H9 (cell line): Measurements from ENCODE around the gene JCHAIN. TPM values are rescaled to one million over a fixed set of nuclear protein-coding genes. Genes with fewer than 3 reads are reported as not detected.

Experiments
- DNase-seq: peaks from one replicate; pipeline ENCODE4 v3.0.0-alpha.2; 2017
- H2AFZ ChIP-seq: one replicate; pipeline ENCODE4 v1.6.1; 2013; ENCODE audit warnings: mild to moderate bottlenecking, low read length, control low read depth, moderate library complexity
- H2AK5ac ChIP-seq: 2 replicates; pipeline ENCODE4 v1.6.1; 2013; ENCODE audit warnings: low read length, control low read depth, mixed read lengths; ENCODE audit not compliant: insufficient read length
- H2BK120ac ChIP-seq: one replicate; pipeline ENCODE4 v1.6.1; 2013; ENCODE audit warnings: low read depth, mild to moderate bottlenecking, low read length, control low read depth, inconsistent platforms; ENCODE audit not compliant: poor library complexity, severe bottlenecking
- H2BK12ac ChIP-seq: 2 replicates; pipeline ENCODE4 v1.6.1; 2013; ENCODE audit warnings: low read length, control low read depth, mixed read lengths, low read depth; ENCODE audit not compliant: insufficient read length
- H2BK15ac ChIP-seq: 2 replicates; pipeline ENCODE4 v1.6.1; 2013; ENCODE audit warnings: low read depth, low read length, control low read depth
- H2BK20ac ChIP-seq: one replicate; pipeline ENCODE4 v1.6.1; 2013; ENCODE audit warnings: low read depth, mild to moderate bottlenecking, low read length, control low read depth, inconsistent platforms; ENCODE audit not compliant: poor library complexity, severe bottlenecking
- H2BK5ac ChIP-seq: 2 replicates; pipeline ENCODE4 v1.6.1; 2013; ENCODE audit warnings: low read length, control low read depth, mixed read lengths; ENCODE audit not compliant: insufficient read length
- H3K14ac ChIP-seq: 2 replicates; pipeline ENCODE4 v1.6.1; 2013; ENCODE audit warnings: low read length, control low read depth; ENCODE audit not compliant: insufficient read depth
- H3K18ac ChIP-seq: 2 replicates; pipeline ENCODE4 v1.6.1; 2013; ENCODE audit warnings: low read depth, mild to moderate bottlenecking, mixed read lengths, low read length, control low read depth; ENCODE audit not compliant: insufficient read length
- H3K23ac ChIP-seq: 2 replicates; pipeline ENCODE4 v1.6.1; 2013; ENCODE audit warnings: low read length, control low read depth, mixed read lengths, low read depth; ENCODE audit not compliant: insufficient read length
- H3K23me2 ChIP-seq: 2 replicates; pipeline ENCODE4 v1.6.1; 2013; ENCODE audit warnings: low read depth, mild to moderate bottlenecking, mixed read lengths, low read length, control low read depth; ENCODE audit not compliant: insufficient read length, poor library complexity, severe bottlenecking
- H3K27ac ChIP-seq: 2 replicates; pipeline ENCODE4 v1.5.1; 2013; ENCODE audit warnings: low read length, control low read depth, mixed read lengths, low read depth; ENCODE audit not compliant: insufficient read length
- H3K27me3 ChIP-seq: 2 replicates; pipeline ENCODE4 v1.6.1; 2013; ENCODE audit warnings: low read length, control low read depth, inconsistent platforms; ENCODE audit not compliant: insufficient read depth
- H3K4ac ChIP-seq: 2 replicates; pipeline ENCODE4 v1.6.1; 2013; ENCODE audit warnings: low read depth, mild to moderate bottlenecking, control low read depth, inconsistent platforms, low read length, moderate library complexity
- H3K4me1 ChIP-seq: 2 replicates; pipeline ENCODE4 v1.6.1; 2013; ENCODE audit warnings: low read length, control low read depth, inconsistent platforms; ENCODE audit not compliant: insufficient read depth
- H3K4me2 ChIP-seq: 2 replicates; pipeline ENCODE4 v1.6.1; 2013; ENCODE audit warnings: low read length, control low read depth, mixed read lengths; ENCODE audit not compliant: insufficient read length, insufficient read depth
- H3K56ac ChIP-seq: 2 replicates; pipeline ENCODE4 v1.6.1; 2013; ENCODE audit warnings: low read depth, mild to moderate bottlenecking, mixed read lengths, low read length, control low read depth; ENCODE audit not compliant: insufficient read length
- H3K79me1 ChIP-seq: 2 replicates; pipeline ENCODE4 v1.6.1; 2013; ENCODE audit warnings: low read depth, mild to moderate bottlenecking, moderate library complexity, low read length, control low read depth, inconsistent platforms; ENCODE audit not compliant: insufficient read depth, poor library complexity, severe bottlenecking
- H3K79me2 ChIP-seq: 2 replicates; pipeline ENCODE4 v1.6.1; 2013; ENCODE audit warnings: low read length, control low read depth, inconsistent platforms; ENCODE audit not compliant: insufficient read depth
- H3K9ac ChIP-seq: 2 replicates; pipeline ENCODE4 v1.6.1; 2013; ENCODE audit warnings: low read length, control low read depth, mixed read lengths; ENCODE audit not compliant: insufficient read length; ENCODE audit errors: extremely low read depth
- H3K9me3 ChIP-seq: one replicate; pipeline ENCODE4 v1.6.1; 2013; ENCODE audit warnings: low read depth, low read length, inconsistent platforms; ENCODE audit not compliant: control insufficient read depth
- H3T11ph ChIP-seq: one replicate; pipeline ENCODE4 v1.6.1; 2013; ENCODE audit warnings: mild to moderate bottlenecking, low read length, control low read depth, inconsistent platforms
- H4K20me1 ChIP-seq: one replicate; pipeline ENCODE4 v1.6.1; 2013; ENCODE audit not compliant: control insufficient read depth, insufficient read length, insufficient read depth
- H4K5ac ChIP-seq: 2 replicates; pipeline ENCODE4 v1.6.1; 2013; ENCODE audit warnings: low read depth, mild to moderate bottlenecking, mixed read lengths, low read length, control low read depth; ENCODE audit not compliant: insufficient read length
- H4K8ac ChIP-seq: replicated peaks from 2 replicates; pipeline ENCODE4 v1.6.1; 2013; ENCODE audit warnings: low read length, control low read depth, mixed read lengths, low read depth; ENCODE audit not compliant: insufficient read length
- H4K91ac ChIP-seq: 2 replicates; pipeline ENCODE4 v1.6.1; 2013; ENCODE audit warnings: low read depth, mild to moderate bottlenecking, moderate library complexity, mixed read lengths, low read length, control low read depth; ENCODE audit not compliant: insufficient read length
- H3K27ac Mint-ChIP-seq, 3 experiments: 2 replicates in 2 of 3; 3 replicates in 1 of 3; pipeline ENCODE4 v1.8.0; 2020 to 2021; ENCODE audit warnings: mixed read lengths in 3 of 3, mild to moderate bottlenecking in 1 of 3, moderate library complexity in 1 of 3
- H3K27me3 Mint-ChIP-seq: 2 replicates; pipeline ENCODE4 v1.8.0; 2021; ENCODE audit warnings: low read depth, mild to moderate bottlenecking, moderate library complexity, mixed read lengths
- H3K36me3 Mint-ChIP-seq, 3 experiments: 2 replicates in 2 of 3; 3 replicates in 1 of 3; pipeline ENCODE4 v1.8.0; 2020 to 2021; ENCODE audit warnings: low read depth in 3 of 3, mixed read lengths in 3 of 3; ENCODE audit not compliant: insufficient read depth in 1 of 3
- H3K4me1 Mint-ChIP-seq, 2 experiments: 2 replicates each; pipeline ENCODE4 v1.8.0; 2020; ENCODE audit warnings: mixed read lengths in 2 of 2
- H3K4me3 Mint-ChIP-seq, 2 experiments: 2 replicates in 1 of 2; 3 replicates in 1 of 2; pipeline ENCODE4 v1.8.0; 2020 to 2021; ENCODE audit warnings: mild to moderate bottlenecking in 2 of 2, mixed read lengths in 2 of 2, moderate library complexity in 1 of 2
- H3K9me3 Mint-ChIP-seq, 2 experiments: 2 replicates in 1 of 2; 3 replicates in 1 of 2; pipeline ENCODE4 v1.8.0; 2020; ENCODE audit warnings: mild to moderate bottlenecking in 2 of 2, mixed read lengths in 2 of 2, moderate library complexity in 1 of 2
- CTCF ChIP-seq: fragments of 200-600 bp; sonication (generic); conservative IDR thresholded peaks from 3 replicates; pipeline ENCODE4 v1.8.0; 2021; ENCODE audit warnings: antibody characterized with exemption, mild to moderate bottlenecking
- WGBS: extraction: QIAGEN DNeasy Blood & Tissue Kit; methylation state at CpG from one replicate; pipeline ENCODE4 v1.1.7; 2013; ENCODE audit warnings: missing lambda C conversion rate, low lambda C conversion rate, mixed read lengths; ENCODE audit not compliant: insufficient read length; ENCODE audit errors: extremely low coverage; 5-methylcytosine and 5-hydroxymethylcytosine counted together
- total RNA-seq: library from RNA; stranded (reverse); gene quantifications from 2 replicates; pipeline ENCODE4 v1.2.1, GENCODE V29; 2021

Gene JCHAIN
- total RNA-seq, 1 experiment from 2014 or later, result not detected

GRCh38 chr4:70654605-70655011, 11.7 kb downstream of the JCHAIN start:
- Histone ChIP-seq H2AFZ (no peak overlapping the region), H3K9ac (no peak overlapping the region), H2BK120ac (no peak overlapping the region), H4K91ac (no peak overlapping the region), H4K8ac (no peak overlapping the region), H2BK5ac (no peak overlapping the region), H3K9me3 (no peaks in the 10 kb centered on the region), H3K23me2 (no peaks in the 10 kb centered on the region), H2BK20ac (no peak overlapping the region), H3K23ac (no peak overlapping the region), H3K18ac (no peak overlapping the region), H2BK15ac (no peak overlapping the region), H3K4me1 (no peaks in the 10 kb centered on the region; the same call in 1 of the 2 replicates), H3K4ac (no peak overlapping the region), H3K4me2 (no peak overlapping the region), H3K14ac (no peak overlapping the region), H3K56ac (no peak overlapping the region), H2AK5ac (no peak overlapping the region), H3K79me2 (no peaks in the 10 kb centered on the region), H3K79me1 (no peaks in the 10 kb centered on the region), H4K5ac (no peak overlapping the region), H2BK12ac (no peak overlapping the region), H3K27me3 (no peaks in the 10 kb centered on the region), H4K20me1 (no peaks in the 10 kb centered on the region), H3K27ac (no peak overlapping the region), H3T11ph (no peak overlapping the region)
- no peak for TF ChIP-seq CTCF
- Mint-ChIP-seq H3K4me3 (no peak overlapping the region), H3K27ac (0 out of 7 replicates have a peak overlapping the region, but pooled peaks of 1 of the 3 experiments have one; percentile 23), H3K4me1 (no peaks in the 10 kb centered on the region), H3K36me3 (no peaks in the 10 kb centered on the region), H3K27me3 (no peaks in the 10 kb centered on the region), H3K9me3 (no peaks in the 10 kb centered on the region)
- no peak for DNase-seq
- no CpG with 5 or more reads among the region's 5 CpGs for WGBS
